ENCODE data around the gene GIT2. TPM values are rescaled to one million over a fixed set of nuclear protein-coding genes. Genes with fewer than 3 reads are reported as not detected.

The GIT2 gene
- total and polyA plus RNA-seq, 2 of the 8 experiments (the other 6 are each of a cell fraction or from before 2014, with no cell fraction given), result 9.6 to 20.7 TPM

DNA sequence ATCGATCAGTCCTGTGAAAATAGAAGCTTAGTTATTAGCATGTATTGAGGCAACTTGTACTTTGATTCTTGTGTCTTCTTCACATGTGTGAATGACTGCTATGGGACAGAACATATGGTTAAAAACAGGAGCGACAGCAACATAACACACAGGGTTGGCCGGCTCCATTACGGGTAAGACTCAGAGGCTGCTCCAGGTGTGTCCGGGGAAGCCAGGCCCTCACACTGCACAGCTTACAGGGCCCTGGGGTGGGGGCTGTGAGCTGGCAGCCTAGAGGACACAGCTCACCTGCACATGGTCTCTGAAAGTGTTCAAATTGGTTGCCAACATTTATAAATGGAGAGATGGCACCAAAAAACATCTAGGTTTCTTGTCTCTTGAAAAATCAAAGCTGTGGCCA lies 65.0 kb downstream of the GIT2 start:
- POLR2A ChIA-PET (ENCODE audit: partially characterized antibody), result no interaction called here
- no peak overlapping the region for H3K18ac ChIP-seq (ENCODE audit: extremely low read depth, low read length)
- H3K27ac ChIP-seq (ENCODE audit: low read depth, low read length), result no peak overlapping the region
- FAIRE-seq, result no peak
- CTCF ChIA-PET (ENCODE audit: partially characterized antibody), result interaction anchor here (0.8 to 10.4 kb wide), 10 partner anchors 9 to 117 kb away, joined by 3 to 114 read pairs (median 4); no protein-coding TSS in a partner anchor
- DNase-seq (ENCODE audit: low read depth in 1 of 2, low spot score in 2 of 2), result no peak
- no peaks in the 10 kb centered on the region for H3K4me1 ChIP-seq (replicated peaks in 1 of 4; ENCODE audit: control insufficient read depth in 3 of 4, insufficient read depth in 4 of 4, low read length in 3 of 4)
- H2BK20ac ChIP-seq (ENCODE audit: low read length), result no peak overlapping the region
- no peak overlapping the region for H3K4me2 ChIP-seq (ENCODE audit: insufficient read depth in 1 of 2, low read depth in 2 of 2, low read length in 2 of 2)
- H3K79me1 ChIP-seq (ENCODE audit: low read depth, low read length), result no peaks in the 10 kb centered on the region
- H4K5ac ChIP-seq (ENCODE audit: insufficient read length, low read depth, low read length), result no peak overlapping the region
- no peak overlapping the region for H2BK5ac ChIP-seq (ENCODE audit: low read depth, low read length)
- H4K91ac ChIP-seq (replicated peaks; ENCODE audit: insufficient read length, low read length), result no peak overlapping the region
- no peaks in the 10 kb centered on the region for H3K23me2 ChIP-seq (ENCODE audit: low read depth, low read length)
- no peak overlapping the region for H3K4me3 ChIP-seq (ENCODE audit: extremely low read depth in 1 of 4, insufficient read depth in 2 of 4, low read depth in 3 of 4, low read length in 4 of 4)
- no peaks in the 10 kb centered on the region for H3K79me2 ChIP-seq (ENCODE audit: control insufficient read depth in 1 of 2, insufficient read depth in 2 of 2, low read length in 2 of 2)
- H3K56ac ChIP-seq (replicated peaks; ENCODE audit: insufficient read length, low read depth, low read length), result no peak overlapping the region
- H3K9me3 ChIP-seq (ENCODE audit: insufficient read depth in 2 of 2, low read depth in 1 of 2, low read length in 1 of 2), result no peaks in the 10 kb centered on the region
- H3K9ac ChIP-seq (replicated peaks in 1 of 4; ENCODE audit: extremely low read depth in 1 of 4, low read depth in 3 of 4, low read length in 3 of 4), result no peak overlapping the region
- peaks cover 3 to 16% (median 7%) of the 10 kb centered on the region in 4 experiments; a peak in 6 of 8 replicates for H3K36me3 ChIP-seq (ENCODE audit: control insufficient read depth in 2 of 4, insufficient read depth in 4 of 4, low read length in 3 of 4)
- 88% methylated on average over 5 of the region's 5 CpGs; no CpG with 5 or more reads in 1 of the 2 experiments for WGBS, 2 experiments (ENCODE audit: extremely low coverage in 1 of 2, insufficient coverage in 1 of 2, insufficient read length in 1 of 2, insufficient replicate concordance in 2 of 2, low coverage in 1 of 2, low lambda C conversion rate in 2 of 2, missing lambda C conversion rate in 1 of 2)
- H3K4ac ChIP-seq (replicated peaks; ENCODE audit: insufficient read length, low read depth, low read length), result no peak overlapping the region
- no peaks in the 10 kb centered on the region for H3K27me3 ChIP-seq (replicated peaks in 1 of 4; ENCODE audit: control insufficient read depth in 3 of 4, extremely low read depth in 1 of 4, insufficient read depth in 3 of 4, low read length in 3 of 4)
- no peak overlapping the region for H4K8ac ChIP-seq (ENCODE audit: extremely low read depth, insufficient read depth, low read length)
- H2AK5ac ChIP-seq (ENCODE audit: low read depth, low read length), result no peak overlapping the region
- H2BK15ac ChIP-seq (ENCODE audit: low read length), result no peak overlapping the region
- H2BK120ac ChIP-seq (replicated peaks; ENCODE audit: low read depth, low read length), result no peak overlapping the region
- no peak overlapping the region for H2BK12ac ChIP-seq (ENCODE audit: low read depth, low read length)
- H4K20me1 ChIP-seq (replicated peaks in 1 of 2; ENCODE audit: control insufficient read depth in 1 of 2, insufficient read depth in 2 of 2, low read length in 2 of 2), result no peaks in the 10 kb centered on the region
- no peak overlapping the region for H2AFZ ChIP-seq (ENCODE audit: low read length)
- H3K14ac ChIP-seq (ENCODE audit: insufficient read length), result no peak overlapping the region
- no peak overlapping the region for H3K23ac ChIP-seq (ENCODE audit: insufficient read length)
